Mesenchymal stem cell (in vitro differentiated cells and primary cell): ENCODE measurements around the gene KIF1B.

Experiments used
- DNase-seq: peaks from one replicate; pipeline ENCODE4 v3.0.0-alpha.2; 2013
- H2AFZ ChIP-seq: one replicate; pipeline ENCODE4 v1.6.1; 2013; ENCODE audit warnings: low read depth, mild to moderate bottlenecking, control low read depth, inconsistent platforms, low read length, moderate library complexity
- H2AK5ac ChIP-seq: 2 replicates; pipeline ENCODE4 v1.6.1; 2013; ENCODE audit warnings: low read length, moderate library complexity, mild to moderate bottlenecking, inconsistent platforms; ENCODE audit not compliant: severe bottlenecking
- H2BK120ac ChIP-seq: one replicate; pipeline ENCODE4 v1.6.1; 2013; ENCODE audit warnings: low read depth, mild to moderate bottlenecking, inconsistent platforms, low read length, moderate library complexity
- H2BK12ac ChIP-seq, 2 experiments: one replicate each; pipeline ENCODE4 v1.6.1; 2013; ENCODE audit warnings: inconsistent platforms in 2 of 2, low read length in 2 of 2, mild to moderate bottlenecking in 2 of 2, moderate library complexity in 2 of 2, control low read depth in 1 of 2
- H2BK15ac ChIP-seq: one replicate; pipeline ENCODE4 v1.6.1; 2013; ENCODE audit warnings: mild to moderate bottlenecking, low read depth, inconsistent platforms; ENCODE audit not compliant: poor library complexity, severe bottlenecking
- H2BK5ac ChIP-seq: 2 replicates; pipeline ENCODE4 v1.6.1; 2013; ENCODE audit warnings: low read depth, mild to moderate bottlenecking, low read length, control low read depth, inconsistent platforms; ENCODE audit not compliant: poor library complexity, severe bottlenecking
- H3K14ac ChIP-seq, 2 experiments: one replicate each; pipeline ENCODE4 v1.6.1; 2013; ENCODE audit warnings: inconsistent platforms in 2 of 2, low read length in 2 of 2, control low read depth in 1 of 2, mild to moderate bottlenecking in 1 of 2, moderate library complexity in 1 of 2
- H3K18ac ChIP-seq, 2 experiments: one replicate each; pipeline ENCODE4 v1.6.1; 2013; ENCODE audit warnings: inconsistent platforms in 2 of 2, low read length in 2 of 2, control low read depth in 1 of 2, low read depth in 1 of 2, mild to moderate bottlenecking in 1 of 2
- H3K23ac ChIP-seq, 2 experiments: one replicate each; pipeline ENCODE4 v1.6.1; 2013; ENCODE audit warnings: inconsistent platforms in 2 of 2, low read length in 2 of 2, mild to moderate bottlenecking in 2 of 2, moderate library complexity in 2 of 2, control low read depth in 1 of 2
- H3K27ac ChIP-seq: 2 replicates; pipeline ENCODE4 v1.5.1; 2013; ENCODE audit warnings: mild to moderate bottlenecking, moderate library complexity, low read length, control low read depth, inconsistent platforms; ENCODE audit not compliant: poor library complexity, severe bottlenecking
- H3K27me3 ChIP-seq, 2 experiments: 2 replicates each; pipeline versions ENCODE4 v1.6.1 to v1.7.0; 2013; ENCODE audit warnings: low read length in 2 of 2, mild to moderate bottlenecking in 2 of 2, moderate library complexity in 2 of 2, control low read depth in 1 of 2, inconsistent platforms in 1 of 2; ENCODE audit not compliant: control insufficient read depth in 1 of 2, insufficient read depth in 1 of 2
- H3K36me3 ChIP-seq, 2 experiments: 2 replicates each; pipeline versions ENCODE4 v1.6.1 to v1.7.0; 2013; ENCODE audit warnings: low read length in 2 of 2, control low read depth in 1 of 2, inconsistent platforms in 1 of 2, low read depth in 1 of 2, mild to moderate bottlenecking in 1 of 2; ENCODE audit not compliant: insufficient read depth in 2 of 2, control insufficient read depth in 1 of 2
- H3K4ac ChIP-seq, 2 experiments: one replicate each; pipeline ENCODE4 v1.6.1; 2013; ENCODE audit warnings: inconsistent platforms in 2 of 2, low read length in 2 of 2, mild to moderate bottlenecking in 2 of 2, moderate library complexity in 2 of 2, control low read depth in 1 of 2, low read depth in 1 of 2
- H3K4me1 ChIP-seq: 2 replicates; pipeline ENCODE4 v1.6.1; 2013; ENCODE audit warnings: low read depth, low read length, control low read depth; ENCODE audit not compliant: control insufficient read depth, insufficient read depth
- H3K4me2 ChIP-seq: 2 replicates; pipeline ENCODE4 v1.6.1; 2013; ENCODE audit warnings: low read length, mild to moderate bottlenecking, inconsistent platforms; ENCODE audit not compliant: poor library complexity, severe bottlenecking
- H3K4me3 ChIP-seq, 2 experiments: 2 replicates each; pipeline versions ENCODE4 v1.5.1 to v1.7.0; 2013; ENCODE audit warnings: low read length in 2 of 2, mild to moderate bottlenecking in 2 of 2, control low read depth in 1 of 2, low read depth in 1 of 2; ENCODE audit not compliant: insufficient read depth in 1 of 2
- H3K79me1 ChIP-seq: replicated peaks from 2 replicates; pipeline ENCODE4 v1.6.1; 2013; ENCODE audit warnings: mild to moderate bottlenecking, control low read depth, low read length, inconsistent platforms; ENCODE audit not compliant: poor library complexity, severe bottlenecking
- H3K9ac ChIP-seq: 2 replicates; pipeline ENCODE4 v1.7.0; 2013; ENCODE audit warnings: mild to moderate bottlenecking, low read length, moderate library complexity
- H3K9me3 ChIP-seq: 2 replicates; pipeline ENCODE4 v1.7.0; 2013; ENCODE audit warnings: mild to moderate bottlenecking, low read length; ENCODE audit not compliant: control insufficient read depth
- H4K8ac ChIP-seq: one replicate; pipeline ENCODE4 v1.6.1; 2013; ENCODE audit warnings: inconsistent platforms, mild to moderate bottlenecking, low read length, moderate library complexity
- H4K91ac ChIP-seq: one replicate; pipeline ENCODE4 v1.6.1; 2013; ENCODE audit warnings: mild to moderate bottlenecking, low read length, inconsistent platforms
- WGBS: methylation state at CpG from one replicate; pipeline ENCODE4 v1.1.7; 2013; ENCODE audit warnings: mixed read lengths; 5-methylcytosine and 5-hydroxymethylcytosine counted together

KIF1B gene

DNA sequence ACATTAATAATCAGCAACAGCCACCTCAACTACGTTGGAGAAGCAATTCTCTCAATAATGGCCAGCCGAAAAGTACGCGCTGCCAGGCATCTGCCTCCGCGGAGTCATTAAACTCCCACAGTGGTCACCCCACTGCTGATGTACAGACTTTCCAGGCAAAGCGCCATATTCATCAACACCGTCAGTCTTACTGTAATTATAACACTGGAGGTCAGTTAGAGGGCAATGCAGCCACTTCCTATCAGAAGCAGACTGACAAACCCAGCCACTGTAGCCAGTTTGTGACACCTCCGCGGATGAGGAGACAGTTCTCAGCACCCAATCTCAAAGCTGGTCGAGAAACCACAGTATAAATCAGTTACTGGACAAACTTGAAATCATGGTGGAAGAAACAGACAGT is 93.9 kb downstream of the KIF1B start:
- Histone ChIP-seq H4K8ac (no peak overlapping the region), H3K4me1 (no peaks in the 10 kb centered on the region), H3K14ac (no peak overlapping the region), H3K4me3 (no peak overlapping the region), H3K18ac (no peak overlapping the region), H3K27ac (no peak overlapping the region), H3K79me1 (peaks cover 21% of the 10 kb centered on the region), H4K91ac (no peak overlapping the region), H3K9me3 (no peaks in the 10 kb centered on the region), H2AFZ (no peak overlapping the region), H3K4me2 (no peak overlapping the region), H3K36me3 (peaks cover 14 to 65% of the 10 kb centered on the region in 2 experiments), H3K9ac (no peak overlapping the region), H2AK5ac (no peak overlapping the region), H3K4ac (no peak overlapping the region), H3K27me3 (no peaks in the 10 kb centered on the region), H2BK12ac (no peak overlapping the region), H2BK120ac (no peak overlapping the region), H3K23ac (no peak overlapping the region), H2BK5ac (no peak overlapping the region), H2BK15ac (no peak overlapping the region)
- WGBS, result 96% methylated on average over 10 of the region's 11 CpGs
- no peak for DNase-seq

DNA sequence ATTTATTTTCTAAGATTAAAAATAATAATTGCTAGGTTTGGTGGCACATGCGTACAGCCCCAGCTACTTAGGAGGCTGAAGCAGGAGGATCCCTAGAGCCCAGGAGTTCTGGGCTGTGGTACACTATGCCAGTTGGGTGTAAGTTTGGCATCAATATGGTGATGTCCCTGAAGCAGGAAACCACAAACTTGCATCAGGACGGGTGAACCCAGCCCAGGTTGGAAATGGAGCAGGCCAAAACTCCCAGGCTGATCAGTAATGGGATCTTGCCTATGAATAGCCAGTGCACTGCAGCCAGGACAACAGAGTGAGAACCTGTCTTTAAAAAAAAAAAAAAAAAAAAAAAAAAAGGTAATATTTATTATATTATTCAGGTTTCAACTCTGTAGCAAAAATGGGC is 96.1 kb downstream of the KIF1B start:
- Histone ChIP-seq H3K4me3 (no peak overlapping the region), H2AFZ (no peak overlapping the region), H3K23ac (no peak overlapping the region), H2BK12ac (no peak overlapping the region), H2BK5ac (no peak overlapping the region), H3K4ac (no peak overlapping the region), H4K91ac (no peak overlapping the region), H3K27me3 (no peaks in the 10 kb centered on the region), H3K18ac (no peak overlapping the region), H3K36me3 (peaks cover 14 to 70% of the 10 kb centered on the region in 2 experiments), H3K4me2 (no peak overlapping the region), H3K79me1 (peaks cover 20% of the 10 kb centered on the region), H3K4me1 (no peaks in the 10 kb centered on the region), H2BK120ac (no peak overlapping the region), H3K9ac (no peak overlapping the region), H3K9me3 (no peaks in the 10 kb centered on the region), H4K8ac (no peak overlapping the region), H3K14ac (no peak overlapping the region), H3K27ac (no peak overlapping the region), H2BK15ac (no peak overlapping the region), H2AK5ac (no peak overlapping the region)
- 88% methylated on average over 2 of the region's 2 CpGs for WGBS
- DNase-seq, result no peak

DNA sequence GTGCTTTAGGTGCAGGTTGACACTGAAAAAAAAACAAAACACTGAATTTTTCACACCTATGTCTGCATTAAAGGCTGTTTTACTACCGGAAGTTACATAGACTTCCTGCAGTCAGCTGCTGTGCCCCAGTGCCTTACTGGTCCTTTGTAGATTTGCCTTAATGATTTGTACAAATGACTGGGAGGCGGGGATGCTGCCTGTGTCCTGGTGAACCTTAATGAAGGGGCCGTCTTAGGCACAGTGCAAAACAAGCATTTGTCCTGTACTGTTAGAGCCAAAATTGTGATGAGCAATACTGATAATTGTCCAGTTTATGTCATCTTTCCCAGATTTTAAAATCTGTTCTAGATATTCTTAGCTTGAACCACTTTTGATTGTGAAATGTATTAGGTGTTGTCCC is 97.6 kb downstream of the KIF1B start:
- no peak overlapping the region for H3K4me2 ChIP-seq
- no peak overlapping the region for H3K18ac ChIP-seq
- no peak overlapping the region for H3K27ac ChIP-seq
- DNase-seq, result no peak
- no peaks in the 10 kb centered on the region for H3K27me3 ChIP-seq
- H3K9me3 ChIP-seq, result no peaks in the 10 kb centered on the region
- H2AK5ac ChIP-seq, result no peak overlapping the region
- no peak overlapping the region for H2BK5ac ChIP-seq
- peaks cover 16 to 68% of the 10 kb centered on the region in 2 experiments for H3K36me3 ChIP-seq
- H3K14ac ChIP-seq, result no peak overlapping the region
- H3K9ac ChIP-seq, result peak overlapping the region; percentile 23
- H3K79me1 ChIP-seq, result peaks cover 18% of the 10 kb centered on the region
- H2BK12ac ChIP-seq, result no peak overlapping the region
- WGBS, result 83% methylated on average over 3 of the region's 3 CpGs
- no peak overlapping the region for H3K4me3 ChIP-seq
- no peak overlapping the region for H2AFZ ChIP-seq
- H4K91ac ChIP-seq, result no peak overlapping the region
- H2BK120ac ChIP-seq, result no peak overlapping the region
- no peak overlapping the region for H4K8ac ChIP-seq
- no peak overlapping the region for H2BK15ac ChIP-seq
- H3K4me1 ChIP-seq, result no peaks in the 10 kb centered on the region
- H3K23ac ChIP-seq, result no peak overlapping the region
- H3K4ac ChIP-seq, result no peak overlapping the region

DNA sequence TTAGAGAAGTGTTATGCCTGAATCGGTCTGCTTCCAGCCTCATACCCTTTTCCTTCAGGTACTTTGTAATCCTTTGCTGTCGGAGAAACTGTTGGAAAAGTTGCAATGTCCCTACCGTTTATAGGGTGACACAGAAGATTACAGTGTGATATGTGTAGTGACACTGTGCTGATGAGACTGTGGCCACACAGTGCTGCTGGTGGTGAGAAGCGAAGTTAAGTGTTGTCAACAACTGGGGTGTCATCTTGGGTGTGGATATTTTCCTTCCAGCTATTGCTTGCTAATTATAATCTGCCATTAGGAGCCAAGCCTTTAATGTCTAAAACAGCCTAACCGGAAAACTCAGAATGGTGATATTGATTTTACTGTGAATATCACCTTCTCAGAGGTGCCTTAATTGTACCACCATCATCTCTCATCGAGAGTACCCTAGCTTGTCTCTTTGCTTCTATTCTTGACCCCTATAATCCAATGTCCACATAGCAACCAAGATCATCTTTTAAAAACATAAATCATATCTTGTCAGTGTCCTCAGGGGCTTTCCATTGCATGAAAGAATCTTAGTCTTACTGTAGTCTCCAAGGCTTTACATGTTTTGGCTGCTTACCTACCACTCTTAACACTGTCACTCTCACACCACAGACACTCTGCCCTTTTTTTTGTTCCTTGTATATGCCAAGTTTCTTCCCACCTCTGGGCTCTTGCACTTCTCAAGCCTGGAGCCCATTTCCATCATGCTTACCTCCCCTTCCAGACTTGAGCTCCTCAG is 99.1 kb downstream of the KIF1B start:
- Histone ChIP-seq H3K4ac (no peak overlapping the region), H3K4me3 (no peak overlapping the region), H2AK5ac (no peak overlapping the region), H3K4me1 (no peaks in the 10 kb centered on the region), H3K27ac (no peak overlapping the region), H2BK5ac (no peak overlapping the region), H2BK12ac (no peak overlapping the region), H3K9me3 (no peaks in the 10 kb centered on the region), H2BK15ac (no peak overlapping the region), H3K4me2 (no peak overlapping the region), H3K23ac (no peak overlapping the region), H3K79me1 (peaks cover 8% of the 10 kb centered on the region), H2AFZ (no peak overlapping the region), H3K27me3 (no peaks in the 10 kb centered on the region), H3K36me3 (peaks cover 5 to 54% of the 10 kb centered on the region in 2 experiments), H3K18ac (no peak overlapping the region), H4K8ac (no peak overlapping the region), H3K14ac (no peak overlapping the region), H4K91ac (no peak overlapping the region), H3K9ac (no peak overlapping the region), H2BK120ac (no peak overlapping the region)
- no peak for DNase-seq
- 97% methylated on average over 6 of the region's 6 CpGs for WGBS
